NCI-H2227 (cell line): ENCODE measurements around the gene SLCO3A1.

Source experiments
- DNase-seq: peaks from one replicate; lab custom pipeline; 2025; ENCODE audit not compliant: unreplicated experiment; lab: John Stamatoyannopoulos, UW

The SLCO3A1 gene

DNA sequence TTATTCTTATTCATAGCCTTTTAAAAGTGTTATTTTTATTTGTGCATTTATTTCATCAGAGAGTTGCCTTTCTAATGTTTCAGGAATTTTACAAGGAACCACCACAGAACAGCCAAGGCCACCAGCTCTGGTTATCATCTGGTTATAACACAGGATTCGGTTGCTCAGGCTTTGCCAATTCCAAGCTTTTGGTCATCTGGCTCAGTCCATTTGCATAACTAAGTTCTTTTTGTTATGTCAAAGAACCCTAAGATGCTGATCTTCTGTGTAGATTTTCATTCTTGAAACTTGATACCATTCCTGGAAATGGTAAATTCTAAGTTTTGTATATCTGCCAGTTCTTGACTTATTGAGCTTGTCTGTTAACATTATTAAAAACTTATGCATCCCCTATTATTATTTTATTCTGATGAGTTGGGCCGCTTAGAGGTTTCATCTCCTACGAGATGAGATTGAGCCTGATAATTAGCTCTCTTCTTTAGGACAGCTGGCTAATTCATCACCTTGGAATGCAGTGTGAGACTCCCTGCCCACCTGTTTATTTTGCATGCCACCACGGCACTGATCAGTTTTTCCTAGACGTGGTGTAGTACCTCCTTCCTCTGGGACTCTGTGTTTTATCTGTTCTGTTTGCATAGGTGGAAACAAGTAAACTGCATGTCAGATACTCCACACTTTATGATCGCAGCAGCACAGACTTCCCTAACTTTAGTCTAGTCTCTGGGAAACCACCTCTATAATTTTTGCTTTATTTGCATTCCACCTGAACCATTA, 264.8 kb downstream of the SLCO3A1 start:
- DNase-seq = no peak

DNA sequence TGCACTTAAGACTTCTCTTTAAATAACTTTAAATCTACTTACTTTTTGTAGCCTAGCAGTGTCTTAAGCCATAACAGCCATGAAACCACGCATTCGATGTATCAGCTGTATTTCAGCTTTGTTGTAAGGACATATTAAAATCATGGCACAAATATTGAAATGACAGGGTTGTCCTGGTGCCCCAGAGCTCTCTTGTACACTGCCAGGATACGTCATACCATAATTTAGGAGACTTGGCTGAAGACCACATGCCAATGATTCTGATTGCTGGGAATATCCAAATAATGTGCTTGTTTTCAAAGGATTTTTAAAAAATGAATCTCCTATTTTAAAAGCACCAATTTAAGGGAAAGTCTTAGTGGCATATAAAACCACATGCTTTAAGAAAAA, 265.4 kb downstream of the SLCO3A1 start:
- no peak for DNase-seq

DNA sequence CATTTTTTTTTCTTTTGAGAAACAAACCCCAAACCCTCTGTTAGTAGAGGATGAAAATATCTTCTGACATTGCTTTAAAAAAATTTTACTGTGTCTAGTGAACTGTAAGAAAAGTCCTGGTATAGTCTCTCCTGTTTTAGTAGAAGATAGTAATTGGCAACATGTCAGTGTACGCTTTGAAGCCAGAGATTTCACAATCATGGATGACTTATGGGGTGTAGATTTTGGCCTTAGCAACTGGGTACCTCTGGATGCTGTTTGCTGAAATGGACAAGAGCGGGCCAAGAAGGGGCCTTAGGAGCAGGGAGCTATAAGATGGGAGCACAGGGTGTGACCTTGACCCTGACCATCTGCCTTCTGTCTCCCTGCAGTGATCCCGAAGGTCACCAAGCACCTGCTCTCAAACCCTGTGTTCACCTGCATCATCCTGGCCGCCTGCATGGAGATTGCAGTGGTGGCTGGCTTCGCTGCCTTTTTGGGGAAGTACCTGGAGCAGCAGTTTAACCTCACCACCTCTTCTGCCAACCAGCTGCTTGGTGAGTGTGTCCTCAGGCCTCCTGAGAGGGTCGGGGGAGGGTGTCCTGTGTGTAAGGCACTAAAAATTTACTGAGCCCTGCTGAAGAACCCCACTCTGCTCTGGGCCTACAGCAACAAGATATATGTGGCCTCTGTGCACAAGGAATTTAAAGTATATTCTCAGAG, 266.7 kb downstream of the SLCO3A1 start:
- no peak for DNase-seq

DNA sequence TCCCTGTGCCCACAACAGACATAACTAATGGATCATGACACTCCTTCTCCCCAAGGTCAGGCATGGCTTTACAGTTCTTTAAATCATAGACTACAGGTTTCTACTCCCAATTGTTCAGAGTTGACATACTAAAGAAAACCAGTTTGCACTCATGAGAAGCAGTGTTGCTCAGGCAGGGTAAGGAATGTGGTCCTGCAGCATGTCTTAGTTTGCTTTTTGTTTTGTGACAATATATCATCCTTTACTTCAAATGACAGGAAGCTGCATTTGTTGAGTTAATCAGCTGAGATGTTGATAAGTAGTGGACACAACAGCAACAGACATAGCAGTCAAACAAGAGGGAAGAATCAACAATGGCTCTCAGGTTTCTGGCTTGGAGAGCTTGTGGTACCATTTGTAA, 267.5 kb downstream of the SLCO3A1 start:
- no peak for DNase-seq

DNA sequence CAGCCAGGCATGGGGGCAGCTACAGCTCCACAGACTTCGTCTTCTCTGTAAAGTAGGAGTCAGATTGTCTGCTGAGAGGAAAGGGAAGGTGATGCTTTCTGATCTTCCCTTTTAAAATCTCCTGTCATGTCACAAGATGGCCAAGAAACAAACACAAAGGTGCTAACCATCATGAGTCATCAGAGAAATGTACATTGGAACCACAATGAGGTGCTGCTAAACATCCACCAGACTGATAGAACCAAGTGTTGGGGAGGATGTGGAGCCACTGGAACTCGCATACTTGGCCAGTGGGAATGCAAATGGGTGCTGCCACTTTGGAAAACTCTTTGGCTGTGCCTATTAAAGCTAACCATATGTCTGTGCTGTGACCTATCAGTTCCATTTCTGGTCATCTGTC, 268.8 kb downstream of the SLCO3A1 start:
- no peak for DNase-seq

DNA sequence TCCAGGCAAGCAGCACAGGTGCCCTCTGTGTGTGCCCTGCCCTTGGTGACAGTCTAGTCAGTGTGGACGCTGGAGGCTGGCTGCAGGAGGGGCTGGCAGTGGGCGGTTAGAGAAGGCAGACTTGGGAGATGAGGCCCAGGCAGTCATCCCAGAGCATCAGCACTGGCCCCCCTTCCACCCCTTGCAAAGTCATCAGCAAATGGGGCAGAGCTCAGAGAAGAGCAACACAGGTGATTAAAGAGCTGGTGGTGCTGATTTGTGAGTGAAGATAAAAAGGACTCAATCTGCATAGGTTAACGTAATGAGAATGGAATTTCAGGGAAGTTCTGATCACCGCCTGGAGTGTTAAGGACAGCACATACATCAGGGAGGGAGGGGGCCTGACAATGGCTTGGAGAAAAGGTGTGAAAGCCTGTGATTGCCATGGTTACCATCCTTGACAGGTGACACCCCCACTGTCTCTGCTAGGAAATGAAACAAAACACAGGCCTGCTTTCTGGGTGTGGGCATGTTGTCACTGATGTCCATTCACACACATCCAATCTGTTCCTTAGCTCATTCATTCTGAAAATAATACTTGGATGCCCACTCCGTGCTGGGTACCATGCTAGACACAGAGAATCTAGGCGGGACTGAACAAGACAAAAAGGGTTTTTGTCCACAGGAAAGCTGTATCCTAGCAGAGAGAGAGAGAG, 270.6 kb downstream of the SLCO3A1 start:
- no peak for DNase-seq

GRCh38 chr15:92124657-92125010, 271.1 kb downstream of the SLCO3A1 start:
- no peak for DNase-seq

DNA sequence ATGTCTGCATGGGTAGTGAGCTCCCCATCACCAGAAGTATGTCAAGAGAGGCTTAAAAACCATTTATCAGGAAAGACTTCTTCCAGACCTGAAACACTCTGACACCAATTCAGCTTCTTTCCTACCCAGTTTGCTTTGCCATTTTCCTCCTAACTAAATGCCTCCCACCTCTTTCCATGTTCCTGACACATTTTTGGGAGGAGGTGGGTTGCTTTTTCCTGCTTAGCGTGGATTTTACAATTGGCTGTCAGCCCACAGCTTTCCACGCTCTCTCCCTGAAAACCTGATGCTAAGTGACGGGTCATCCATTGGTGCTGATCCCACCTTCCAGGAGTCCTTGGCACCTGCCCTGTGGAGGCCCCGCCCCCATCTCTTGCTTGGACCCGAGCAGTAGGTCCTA, 275.3 kb downstream of the SLCO3A1 start:
- no peak for DNase-seq

DNA sequence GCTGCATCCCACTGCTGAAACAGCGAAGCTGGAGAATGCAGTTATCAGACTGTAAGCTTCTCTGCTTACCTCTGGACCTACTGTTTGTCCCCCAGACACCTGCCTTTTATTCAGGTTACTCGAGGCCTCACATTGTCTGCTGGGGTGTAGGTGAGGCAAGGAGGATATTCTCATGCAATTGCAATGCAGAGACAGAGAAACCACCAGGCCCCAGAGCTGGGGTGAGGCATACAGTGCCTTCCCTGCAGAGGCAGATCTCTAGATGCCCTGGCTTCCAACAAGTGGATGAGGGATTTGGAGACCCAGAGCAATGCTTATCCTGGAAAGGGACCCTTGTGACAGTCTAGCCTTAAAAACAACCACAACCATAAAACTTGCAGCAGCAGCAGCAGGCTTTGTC, 276.7 kb downstream of the SLCO3A1 start:
- no peak for DNase-seq

- DNase-seq = no peak
Observed at GRCh38 chr15:92130906-92131305, 277.4 kb downstream of the SLCO3A1 start.

- no peak for DNase-seq
Observed at GRCh38 chr15:92132982-92133755, 279.7 kb downstream of the SLCO3A1 start.

- no peak for DNase-seq
Observed at GRCh38 chr15:92140796-92141195, 287.3 kb downstream of the SLCO3A1 start.

DNA sequence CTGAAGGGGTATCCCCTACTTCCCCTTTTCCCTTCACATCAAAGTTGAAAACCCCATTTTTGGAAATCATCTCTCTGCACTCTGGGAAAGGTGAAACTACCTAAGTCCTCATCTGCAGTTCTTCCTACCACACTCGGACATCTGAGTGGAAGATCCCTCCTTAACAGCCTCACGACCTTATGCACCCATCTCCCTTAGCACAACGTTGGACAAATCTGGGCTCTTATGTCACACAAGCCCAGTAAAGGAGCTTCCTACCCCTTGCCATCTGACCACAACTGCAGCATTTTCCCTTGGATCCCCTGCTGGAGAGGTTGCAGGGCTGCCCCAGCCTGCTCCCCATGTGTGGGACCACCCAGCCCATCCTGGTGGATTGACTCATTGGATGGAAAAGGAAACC, 288.1 kb downstream of the SLCO3A1 start:
- no peak for DNase-seq

DNA sequence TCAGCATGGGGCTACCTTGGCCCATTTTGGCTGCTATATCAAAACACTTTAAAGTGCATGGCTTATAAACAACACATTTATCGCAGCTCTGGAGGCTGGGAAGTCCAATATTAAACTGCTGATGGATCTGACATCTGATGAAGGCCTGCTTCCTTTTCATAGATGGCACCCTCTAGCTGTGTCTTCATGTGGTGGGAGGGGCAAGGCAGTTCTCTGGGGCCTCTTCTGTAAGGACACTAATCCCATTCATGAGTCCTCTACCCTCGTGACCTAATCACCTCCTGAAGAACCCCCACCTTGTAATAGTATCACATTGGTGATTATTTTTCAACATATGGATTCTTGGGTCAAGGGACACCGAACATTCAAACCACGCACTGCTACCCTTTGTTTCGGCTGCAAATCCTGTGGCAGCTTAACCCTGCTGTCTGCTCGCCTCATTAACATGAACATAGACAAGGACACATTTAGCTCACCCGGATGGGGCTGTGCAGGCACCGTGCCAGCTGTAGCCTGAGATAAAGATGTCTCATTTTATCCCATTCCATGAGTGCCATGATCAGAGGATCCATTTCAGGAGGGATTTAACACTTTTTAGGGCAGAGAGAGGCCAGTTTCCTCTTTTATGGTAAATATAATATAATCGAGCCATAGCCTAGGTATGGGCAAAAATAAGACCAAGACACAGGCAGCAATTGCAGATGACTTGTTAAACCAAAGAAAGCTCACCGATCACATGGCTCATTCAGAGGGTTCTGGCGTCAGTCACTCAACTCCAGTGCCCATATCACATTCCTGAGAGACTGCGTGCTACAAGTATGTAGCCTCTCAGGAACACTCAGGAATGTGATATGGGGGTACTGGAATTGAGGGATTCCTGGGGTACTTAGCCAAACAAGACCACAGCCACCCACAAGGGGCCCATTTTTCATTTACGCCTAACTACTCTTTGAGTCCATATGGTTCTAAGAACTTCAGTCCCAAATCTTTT, 289.0 kb downstream of the SLCO3A1 start:
- DNase-seq = no peak

- no peak for DNase-seq
Observed at GRCh38 chr15:92143765-92144164, 290.3 kb downstream of the SLCO3A1 start.

DNA sequence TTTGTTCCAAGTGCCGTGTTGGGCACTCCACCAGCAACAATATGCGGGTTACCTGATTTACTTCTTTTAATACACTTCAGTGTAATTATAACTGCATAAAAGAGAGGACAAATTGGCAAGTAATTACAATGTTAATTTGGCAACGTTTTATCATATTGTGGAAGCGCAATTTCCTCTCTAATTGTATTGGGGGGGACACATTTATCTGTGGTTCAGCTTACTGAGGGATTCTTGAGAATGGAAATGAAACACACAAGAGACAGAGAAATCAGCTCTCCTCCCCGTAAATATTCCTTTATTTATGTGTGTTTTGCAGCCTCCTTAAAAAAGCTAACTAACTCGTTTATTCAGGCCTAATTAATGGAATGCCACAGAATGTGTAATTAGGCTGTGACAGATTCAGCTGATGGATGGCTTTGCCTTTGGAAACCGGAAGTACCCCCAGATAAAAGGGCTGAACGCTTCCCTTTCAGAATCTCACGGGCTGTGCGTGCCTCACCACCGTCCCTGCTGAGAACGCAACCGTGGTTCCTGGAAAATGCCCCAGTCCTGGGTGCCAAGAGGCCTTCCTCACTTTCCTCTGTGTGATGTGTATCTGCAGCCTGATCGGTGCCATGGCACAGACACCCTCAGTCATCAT, 293.1 kb downstream of the SLCO3A1 start:
- DNase-seq = no peak

- DNase-seq = no peak
Observed at GRCh38 chr15:92149029-92149428, 295.5 kb downstream of the SLCO3A1 start.

DNA sequence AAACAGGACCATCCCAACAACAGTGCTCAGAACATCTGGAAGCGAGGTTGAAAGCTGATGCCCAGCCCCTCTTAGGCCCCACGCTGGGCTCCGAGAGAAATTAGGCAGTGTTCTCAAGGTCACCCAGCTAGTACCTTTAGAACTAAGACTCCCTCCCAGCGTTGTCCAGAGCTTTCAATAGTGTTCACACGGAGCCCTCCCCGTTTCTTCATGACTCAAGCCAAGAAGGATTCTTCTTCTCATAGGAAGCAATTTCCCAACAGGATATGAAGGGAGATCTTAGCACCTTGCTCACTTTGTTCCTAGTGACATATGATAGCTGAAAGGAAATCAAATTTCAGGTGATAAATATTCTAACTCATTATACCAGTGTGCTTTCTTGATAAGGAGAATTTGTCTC, 296.0 kb downstream of the SLCO3A1 start:
- no peak for DNase-seq

GRCh38 chr15:92151168-92151567, 297.7 kb downstream of the SLCO3A1 start:
- no peak for DNase-seq

DNA sequence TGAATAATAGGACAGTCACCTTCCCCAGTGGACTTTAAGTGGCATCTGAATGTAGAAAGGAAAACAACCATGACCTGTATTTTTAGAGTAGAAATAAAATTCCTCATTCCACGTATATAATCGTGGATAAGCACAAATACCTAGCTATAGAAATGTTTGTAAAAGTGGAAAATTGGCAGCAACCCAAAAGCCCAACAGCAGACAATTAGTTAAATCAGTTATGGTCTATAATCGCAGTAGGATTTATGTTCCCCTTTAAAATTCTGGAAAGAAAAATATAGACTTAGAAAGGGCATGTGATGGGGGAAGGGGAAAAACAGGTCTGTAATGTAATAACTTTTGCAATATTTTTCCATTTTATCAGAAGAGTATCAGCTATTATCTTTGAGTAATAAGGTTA, 298.2 kb downstream of the SLCO3A1 start:
- DNase-seq = peak; percentile 2
